ENCODE results near the gene COQ8A. TPM values are rescaled to one million over a fixed set of nuclear protein-coding genes. Genes with fewer than 3 reads are reported as not detected.
"Not testable (repeated sequence)": the region's sequence is repeated elsewhere in the genome, so short reads cannot be mapped to it uniquely, and the experiment has no call there.

Gene COQ8A
- total and polyA plus RNA-seq, 2 donors (not counting 1 experiment from before 2014, with no cell fraction given): 3.8 to 19.7 TPM

DNA sequence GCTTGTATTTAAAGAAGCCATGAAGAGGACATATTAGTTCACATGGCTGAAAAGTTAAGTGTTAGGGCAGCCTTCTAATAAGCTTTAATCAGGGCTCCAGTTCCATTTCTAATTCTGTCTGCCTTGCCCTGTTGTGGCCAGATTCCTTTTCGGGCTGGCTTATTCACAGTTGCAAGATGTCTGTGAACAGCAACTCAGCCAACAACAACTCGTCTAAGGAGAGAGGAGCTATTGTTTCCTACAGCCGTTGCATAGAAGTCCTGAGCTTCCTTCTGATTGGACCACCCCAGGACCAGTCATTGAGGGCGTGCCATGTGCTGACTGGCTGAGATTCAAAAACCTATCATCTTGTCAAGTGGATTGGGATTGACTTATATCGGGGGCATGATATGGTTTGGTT is 18.6 kb upstream of the COQ8A start:
- no peaks in the 10 kb centered on the region for H4K20me1 ChIP-seq (ENCODE audit: control insufficient read depth, extremely low read depth, insufficient read depth, low read length)
- DNase-seq (ENCODE audit: low read depth in 2 of 2): no peak
- H3K4me3 ChIP-seq (replicated peaks in 1 of 4; ENCODE audit: control extremely low read depth in 1 of 4, insufficient read depth in 1 of 4, low read depth in 3 of 4, low read length in 4 of 4): no peak overlapping the region
- no peak overlapping the region for H2AFZ ChIP-seq (ENCODE audit: low read length)
- no peaks in the 10 kb centered on the region for H3K27me3 ChIP-seq (ENCODE audit: control insufficient read depth, insufficient read depth, low read length)
- H3K9me3 ChIP-seq (ENCODE audit: control insufficient read depth, insufficient read depth, low read depth, low read length): no peaks in the 10 kb centered on the region
- TF ChIP-seq, protein P1, sequence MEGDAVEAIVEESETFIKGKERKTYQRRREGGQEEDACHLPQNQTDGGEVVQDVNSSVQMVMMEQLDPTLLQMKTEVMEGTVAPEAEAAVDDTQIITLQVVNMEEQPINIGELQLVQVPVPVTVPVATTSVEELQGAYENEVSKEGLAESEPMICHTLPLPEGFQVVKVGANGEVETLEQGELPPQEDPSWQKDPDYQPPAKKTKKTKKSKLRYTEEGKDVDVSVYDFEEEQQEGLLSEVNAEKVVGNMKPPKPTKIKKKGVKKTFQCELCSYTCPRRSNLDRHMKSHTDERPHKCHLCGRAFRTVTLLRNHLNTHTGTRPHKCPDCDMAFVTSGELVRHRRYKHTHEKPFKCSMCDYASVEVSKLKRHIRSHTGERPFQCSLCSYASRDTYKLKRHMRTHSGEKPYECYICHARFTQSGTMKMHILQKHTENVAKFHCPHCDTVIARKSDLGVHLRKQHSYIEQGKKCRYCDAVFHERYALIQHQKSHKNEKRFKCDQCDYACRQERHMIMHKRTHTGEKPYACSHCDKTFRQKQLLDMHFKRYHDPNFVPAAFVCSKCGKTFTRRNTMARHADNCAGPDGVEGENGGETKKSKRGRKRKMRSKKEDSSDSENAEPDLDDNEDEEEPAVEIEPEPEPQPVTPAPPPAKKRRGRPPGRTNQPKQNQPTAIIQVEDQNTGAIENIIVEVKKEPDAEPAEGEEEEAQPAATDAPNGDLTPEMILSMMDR (conservative IDR thresholded peaks at IDR 0.05 in 1 of 2, IDR thresholded peaks at IDR 0.05 in 1 of 2; ENCODE audit: low read depth in 1 of 2, low read length in 2 of 2): no peak
- TF ChIP-seq EZH2 (IDR thresholded peaks at IDR 0.05; ENCODE audit: low read length, missing control alignments): no peak
- no peak overlapping the region for H3K27ac ChIP-seq (ENCODE audit: insufficient read depth, low read length)
- H3K4me2 ChIP-seq (ENCODE audit: extremely low read depth, insufficient read depth, low read length): no peak overlapping the region
- H3K36me3 ChIP-seq (ENCODE audit: control insufficient read depth, insufficient read depth, low read length): no peaks in the 10 kb centered on the region
- no peak overlapping the region for H3K9ac ChIP-seq (ENCODE audit: insufficient read depth, low read length)
- no peaks in the 10 kb centered on the region for H3K4me1 ChIP-seq (ENCODE audit: control insufficient read depth, extremely low read depth, insufficient read depth, low read length)
- H3K79me2 ChIP-seq (ENCODE audit: control insufficient read depth, insufficient read depth, low read length): no peaks in the 10 kb centered on the region

DNA sequence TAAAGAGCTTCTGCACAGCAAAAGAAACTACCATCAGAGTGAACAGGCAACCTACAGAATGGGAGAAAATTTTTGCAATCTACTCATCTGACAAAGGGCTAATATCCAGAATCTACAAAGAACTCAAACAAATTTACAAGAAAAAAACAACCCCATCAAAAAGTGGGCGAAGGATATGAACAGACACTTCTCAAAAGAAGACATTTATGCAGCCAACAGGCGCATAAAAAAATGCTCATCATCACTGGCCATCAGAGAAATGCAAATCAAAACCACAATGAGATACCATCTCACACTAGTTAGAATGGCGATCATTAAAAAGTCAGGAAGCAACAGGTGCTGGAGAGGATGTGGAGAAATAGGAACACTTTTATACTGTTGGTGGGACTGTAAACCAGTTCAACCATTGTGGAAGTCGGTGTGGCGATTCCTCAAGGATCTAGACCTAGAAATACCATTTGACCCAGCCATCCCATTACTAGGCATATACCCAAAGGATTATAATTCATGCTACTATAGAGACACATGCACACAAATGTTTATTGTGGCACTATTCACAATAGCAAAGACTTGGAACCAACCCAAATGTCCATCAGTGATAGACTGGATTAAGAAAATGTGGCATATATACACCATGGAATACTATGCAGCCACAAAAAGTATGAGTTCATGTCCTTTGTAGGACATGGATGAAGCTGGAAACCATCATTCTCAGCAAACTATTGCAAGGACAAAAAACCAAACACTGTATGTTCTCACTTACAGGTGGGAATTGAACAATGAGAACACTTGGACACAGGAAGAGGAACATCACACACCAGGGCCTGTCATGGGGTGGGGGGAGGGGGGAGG is 10.6 kb upstream of the COQ8A start:
- not testable (repeated sequence) for H3K9ac ChIP-seq (ENCODE audit: insufficient read depth, low read length); H3K4me2 ChIP-seq (ENCODE audit: extremely low read depth, insufficient read depth, low read length); H2AFZ ChIP-seq (ENCODE audit: low read length); H3K36me3 ChIP-seq (ENCODE audit: control insufficient read depth, insufficient read depth, low read length); H3K27me3 ChIP-seq (ENCODE audit: control insufficient read depth, insufficient read depth, low read length); H3K9me3 ChIP-seq (ENCODE audit: control insufficient read depth, insufficient read depth, low read depth, low read length); H3K27ac ChIP-seq (ENCODE audit: insufficient read depth, low read length); H4K20me1 ChIP-seq (ENCODE audit: control insufficient read depth, extremely low read depth, insufficient read depth, low read length); H3K79me2 ChIP-seq (ENCODE audit: control insufficient read depth, insufficient read depth, low read length); H3K4me3 ChIP-seq (replicated peaks in 1 of 4; ENCODE audit: control extremely low read depth in 1 of 4, insufficient read depth in 1 of 4, low read depth in 3 of 4, low read length in 4 of 4); H3K4me1 ChIP-seq (ENCODE audit: control insufficient read depth, extremely low read depth, insufficient read depth, low read length); DNase-seq (ENCODE audit: low read depth in 2 of 2)

DNA sequence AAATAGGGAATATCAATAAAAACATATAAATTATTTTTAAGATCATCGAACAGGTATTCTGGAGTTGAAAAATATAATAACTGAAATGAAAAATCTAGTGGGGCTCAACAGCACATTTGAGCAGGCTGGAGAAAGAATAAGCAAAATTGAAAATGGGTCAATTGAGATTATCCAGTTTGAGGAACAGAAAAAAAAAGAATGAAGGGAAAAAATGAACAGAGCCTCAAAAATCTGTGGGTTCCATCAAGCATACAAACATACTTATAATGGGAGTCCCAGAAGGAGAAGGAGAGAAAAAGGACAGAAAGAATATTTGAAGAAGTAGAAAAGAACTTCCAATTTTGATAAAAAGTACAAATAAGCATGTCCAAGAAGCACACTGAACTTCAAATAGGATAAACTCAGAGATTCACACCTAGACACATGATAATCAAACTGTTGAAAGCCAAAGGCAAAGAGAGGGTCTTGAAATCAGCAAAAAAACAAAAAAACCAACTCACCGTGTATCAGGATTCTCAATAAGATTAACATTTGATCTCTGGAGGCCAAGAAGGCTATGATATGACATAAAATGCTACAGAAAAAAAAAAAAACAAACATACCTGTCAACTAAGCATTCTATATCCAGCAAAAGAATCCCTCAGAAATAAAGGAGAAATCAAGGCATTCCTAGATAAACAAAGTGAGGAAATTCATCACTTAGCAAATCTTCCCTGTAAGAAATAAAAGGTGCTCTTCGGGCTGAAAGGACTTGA is 5.4 kb upstream of the COQ8A start:
- Histone ChIP-seq H3K4me2 (ENCODE audit: extremely low read depth, insufficient read depth, low read length) (no peak overlapping the region), H2AFZ (ENCODE audit: low read length) (no peak overlapping the region), H3K9me3 (ENCODE audit: control insufficient read depth, insufficient read depth, low read depth, low read length) (no peaks in the 10 kb centered on the region), H3K27ac (ENCODE audit: insufficient read depth, low read length) (no peak overlapping the region), H3K27me3 (ENCODE audit: control insufficient read depth, insufficient read depth, low read length) (no peaks in the 10 kb centered on the region), H3K4me3 (replicated peaks in 1 of 4; ENCODE audit: control extremely low read depth in 1 of 4, insufficient read depth in 1 of 4, low read depth in 3 of 4, low read length in 4 of 4) (no peak overlapping the region), H3K9ac (ENCODE audit: insufficient read depth, low read length) (no peak overlapping the region), H3K79me2 (ENCODE audit: control insufficient read depth, insufficient read depth, low read length) (no peaks in the 10 kb centered on the region), H3K36me3 (ENCODE audit: control insufficient read depth, insufficient read depth, low read length) (no peaks in the 10 kb centered on the region), H4K20me1 (ENCODE audit: control insufficient read depth, extremely low read depth, insufficient read depth, low read length) (no peaks in the 10 kb centered on the region), H3K4me1 (ENCODE audit: control insufficient read depth, extremely low read depth, insufficient read depth, low read length) (peaks cover 7% of the 10 kb centered on the region)
- TF ChIP-seq, protein P1 (conservative IDR thresholded peaks at IDR 0.05 in 1 of 2, IDR thresholded peaks at IDR 0.05 in 1 of 2; ENCODE audit: low read depth in 1 of 2, low read length in 2 of 2): no peak
- TF ChIP-seq EZH2 (IDR thresholded peaks at IDR 0.05; ENCODE audit: low read length, missing control alignments): no peak
- no peak for DNase-seq (ENCODE audit: low read depth in 2 of 2)

All from fibroblast of lung (primary cell).